ENCODE measurements around the gene MT1B. TPM values are rescaled to one million over a fixed set of nuclear protein-coding genes. Genes with fewer than 3 reads are reported as not detected.

The MT1B gene
- total and polyA plus RNA-seq, 4 donors = not detected

GRCh38 chr16:56608043-56608875, 43.4 kb upstream of the MT1B start, which contains the start of gene MT2A:
TSS of gene MT2A (plus strand) at chr16:56608584. CDS start at chr16:56608656, 72 bp downstream.
- 5 to 6% methylated on average over 61 to 62 of the region's 62 CpGs for WGBS, 2 donors
- Histone ChIP-seq H3K36me3 (ENCODE audit: control insufficient read depth in 1 of 2, insufficient read depth in 2 of 2, low read length in 1 of 2) (no peaks in the 10 kb centered on the region), H3K9me3 (ENCODE audit: control insufficient read depth, low read length) (no peaks in the 10 kb centered on the region), H3K27ac (ENCODE audit: low read depth in 1 of 2, low read length in 2 of 2) (peak within 1 kb of the TSS; percentile 51 to 85), H3K27me3 (ENCODE audit: control insufficient read depth in 1 of 2, insufficient read depth in 2 of 2, low read length in 1 of 2) (no peaks in the 10 kb centered on the region), H3K4me3 (ENCODE audit: low read length in 2 of 2) (peak within 1 kb of the TSS; percentile 60 to 96), H3K4me1 (ENCODE audit: control insufficient read depth in 1 of 2, insufficient read depth in 2 of 2, low read length in 2 of 2) (peaks cover 0 to 5% of the 10 kb centered on the region in 2 donors)
- ATAC-seq (ENCODE audit: low FRiP score) (peak; percentile 92), DNase-seq (peak; percentile 98)
- intact Hi-C loops (cut with DNase I) = loop anchor here (5.0 to 10.0 kb wide), 2 partner anchors 74 to 93 kb away; partner anchors contain the start of gene MT1X (in 1 of the 2)

DNA sequence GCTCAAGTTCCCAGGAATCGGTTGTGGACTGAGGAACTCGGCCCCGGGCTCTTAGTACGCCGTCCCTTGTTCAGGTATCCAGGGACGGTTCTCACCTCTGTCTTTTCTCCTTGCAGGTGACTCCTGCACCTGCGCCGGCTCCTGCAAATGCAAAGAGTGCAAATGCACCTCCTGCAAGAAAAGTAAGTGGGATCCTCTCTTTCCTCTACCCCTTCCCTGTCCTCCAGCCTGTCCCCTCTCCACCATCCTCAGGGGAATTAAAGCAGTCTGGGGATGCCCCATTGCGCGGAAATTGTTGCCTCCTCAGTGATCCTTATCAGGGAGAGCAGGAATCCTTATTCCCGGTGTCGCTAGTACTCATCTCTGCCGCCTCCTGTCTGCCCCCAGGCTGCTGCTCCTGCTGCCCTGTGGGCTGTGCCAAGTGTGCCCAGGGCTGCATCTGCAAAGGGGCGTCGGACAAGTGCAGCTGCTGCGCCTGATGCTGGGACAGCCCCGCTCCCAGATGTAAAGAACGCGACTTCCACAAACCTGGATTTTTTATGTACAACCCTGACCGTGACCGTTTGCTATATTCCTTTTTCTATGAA, 42.7 kb upstream of the MT1B start:
- H3K27me3 ChIP-seq (ENCODE audit: control insufficient read depth in 1 of 2, insufficient read depth in 2 of 2, low read length in 1 of 2) = no peaks in the 10 kb centered on the region
- ATAC-seq (ENCODE audit: low FRiP score) (no peak), DNase-seq (no peak)
- peak overlapping the region; percentile 15 to 19 for H3K27ac ChIP-seq (ENCODE audit: low read depth in 1 of 2, low read length in 2 of 2)
- 1% methylated on average over 21 of the region's 21 CpGs for WGBS, 2 donors
- no peaks in the 10 kb centered on the region for H3K9me3 ChIP-seq (ENCODE audit: control insufficient read depth, low read length)
- intact Hi-C loops (cut with DNase I) = loop anchor here (1.0 to 10.0 kb wide), 3 partner anchors 17 to 94 kb away; partner anchors contain the start of gene MT1X (in 1 of the 2)
- H3K36me3 ChIP-seq (ENCODE audit: control insufficient read depth in 1 of 2, insufficient read depth in 2 of 2, low read length in 1 of 2) = no peaks in the 10 kb centered on the region
- peak overlapping the region; percentile 60 to 96 for H3K4me3 ChIP-seq (ENCODE audit: low read length in 2 of 2)
- peaks cover 0 to 5% of the 10 kb centered on the region in 2 donors for H3K4me1 ChIP-seq (ENCODE audit: control insufficient read depth in 1 of 2, insufficient read depth in 2 of 2, low read length in 2 of 2)

- Histone ChIP-seq H3K27ac (ENCODE audit: low read depth in 1 of 2, low read length in 2 of 2) (peak overlapping the region; percentile 15 to 85), H3K4me1 (ENCODE audit: control insufficient read depth in 1 of 2, insufficient read depth in 2 of 2, low read length in 2 of 2) (peaks cover 0 to 5% of the 10 kb centered on the region in 2 donors), H3K9me3 (ENCODE audit: control insufficient read depth, low read length) (no peaks in the 10 kb centered on the region), H3K4me3 (ENCODE audit: low read length in 2 of 2) (peak overlapping the region; percentile 60 to 96), H3K36me3 (ENCODE audit: control insufficient read depth in 1 of 2, insufficient read depth in 2 of 2, low read length in 1 of 2) (no peaks in the 10 kb centered on the region), H3K27me3 (ENCODE audit: control insufficient read depth in 1 of 2, insufficient read depth in 2 of 2, low read length in 1 of 2) (no peaks in the 10 kb centered on the region)
- WGBS, 2 donors = 0% methylated on average over 6 of the region's 6 CpGs
- DNase-seq = peak in 1 of 2 donors; percentile 89
- intact Hi-C loops (cut with DNase I) = loop anchor here (1.0 to 10.0 kb wide), 3 partner anchors 17 to 95 kb away; partner anchors contain the start of gene MT1X (in 1 of the 2)
- peak; percentile 13 for ATAC-seq (ENCODE audit: low FRiP score)
Measured at GRCh38 chr16:56609463-56609921, 42.2 kb upstream of the MT1B start.

DNA sequence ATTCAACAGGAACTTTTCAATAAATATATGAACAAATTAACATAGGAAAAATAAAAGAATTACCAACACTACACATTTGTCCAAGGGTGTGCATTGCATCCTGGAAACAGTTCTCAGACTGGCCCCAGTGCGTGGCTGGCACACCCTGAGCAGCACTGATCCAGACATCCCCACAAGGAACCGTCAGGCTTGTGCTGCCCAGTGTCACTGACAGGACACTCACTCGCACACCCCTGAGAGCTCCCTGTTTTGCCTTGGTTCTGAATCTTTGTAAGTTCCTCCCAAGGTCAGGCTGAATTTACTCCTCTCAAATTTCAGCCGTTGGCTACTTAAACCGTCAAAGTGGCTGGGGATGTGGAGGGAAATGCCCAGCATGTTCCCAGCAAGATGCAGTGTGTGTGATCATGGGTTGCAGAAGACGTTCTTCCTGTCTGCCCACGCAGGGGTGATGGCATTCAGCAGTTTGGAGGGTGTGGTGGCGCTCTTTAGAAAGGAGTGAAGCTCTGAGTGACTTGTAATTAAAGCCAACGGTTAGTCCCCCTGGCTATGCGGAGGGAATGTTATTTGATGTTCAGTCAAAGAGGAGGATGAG, 41.6 kb upstream of the MT1B start:
- Histone ChIP-seq H3K4me1 (ENCODE audit: control insufficient read depth in 1 of 2, insufficient read depth in 2 of 2, low read length in 2 of 2) (peaks cover 0 to 5% of the 10 kb centered on the region in 2 donors), H3K4me3 (ENCODE audit: low read length in 2 of 2) (no peak overlapping the region), H3K9me3 (ENCODE audit: control insufficient read depth, low read length) (no peaks in the 10 kb centered on the region), H3K27ac (ENCODE audit: low read depth in 1 of 2, low read length in 2 of 2) (peak overlapping the region; percentile 1 to 97), H3K36me3 (ENCODE audit: control insufficient read depth in 1 of 2, insufficient read depth in 2 of 2, low read length in 1 of 2) (no peaks in the 10 kb centered on the region), H3K27me3 (ENCODE audit: control insufficient read depth in 1 of 2, insufficient read depth in 2 of 2, low read length in 1 of 2) (no peaks in the 10 kb centered on the region)
- DNase-seq (peak; percentile 70 to 85), ATAC-seq (ENCODE audit: low FRiP score) (peak; percentile 2)
- intact Hi-C loops (cut with DNase I) = no loop called here
- 19 to 21% methylated on average over 10 of the region's 10 CpGs for WGBS, 2 donors

GRCh38 chr16:56610609-56611111, 41.0 kb upstream of the MT1B start:
- Histone ChIP-seq H3K27me3 (ENCODE audit: control insufficient read depth in 1 of 2, insufficient read depth in 2 of 2, low read length in 1 of 2) (no peaks in the 10 kb centered on the region), H3K4me3 (ENCODE audit: low read length in 2 of 2) (no peak overlapping the region), H3K4me1 (ENCODE audit: control insufficient read depth in 1 of 2, insufficient read depth in 2 of 2, low read length in 2 of 2) (peaks cover 0 to 5% of the 10 kb centered on the region in 2 donors), H3K27ac (ENCODE audit: low read depth in 1 of 2, low read length in 2 of 2) (peak overlapping the region; percentile 1 to 97), H3K9me3 (ENCODE audit: control insufficient read depth, low read length) (no peaks in the 10 kb centered on the region), H3K36me3 (ENCODE audit: control insufficient read depth in 1 of 2, insufficient read depth in 2 of 2, low read length in 1 of 2) (no peaks in the 10 kb centered on the region)
- intact Hi-C loops (cut with DNase I) = no loop called here
- ATAC-seq (ENCODE audit: low FRiP score) = no peak
- no peak for DNase-seq
- WGBS, 2 donors = 15 to 29% methylated on average over 2 of the region's 2 CpGs

DNA sequence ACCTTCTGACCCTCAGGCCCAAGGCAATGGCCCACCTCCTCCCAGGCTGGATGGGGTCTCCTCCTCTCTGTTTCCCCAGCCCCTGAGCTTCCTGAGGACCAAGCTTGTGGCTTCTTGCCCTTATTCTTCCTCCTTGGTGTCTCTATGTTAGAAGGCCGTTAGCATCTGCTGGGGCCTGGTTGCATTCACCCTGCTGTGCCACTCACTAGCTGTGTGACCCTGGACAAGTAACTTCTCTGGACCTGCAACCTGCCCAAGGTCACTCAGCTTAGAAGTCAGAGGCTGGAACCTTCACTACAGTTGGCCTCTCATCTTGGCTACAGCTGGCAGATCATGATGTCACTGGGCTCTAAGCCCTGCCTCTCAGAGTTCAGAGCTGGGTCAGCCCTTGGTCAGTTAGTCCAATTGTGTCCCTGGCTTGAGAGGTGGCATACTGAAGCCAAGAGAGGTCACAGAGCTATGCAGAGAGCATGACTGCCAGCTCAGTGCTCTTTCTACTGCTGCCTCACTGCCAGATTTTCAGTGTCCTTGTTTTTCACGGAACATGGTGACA, 40.3 kb upstream of the MT1B start:
- 27 to 53% methylated on average over 2 of the region's 2 CpGs for WGBS, 2 donors
- Histone ChIP-seq H3K27ac (ENCODE audit: low read depth in 1 of 2, low read length in 2 of 2) (peak overlapping the region in 1 of 2 donors; percentile 97), H3K4me1 (ENCODE audit: control insufficient read depth in 1 of 2, insufficient read depth in 2 of 2, low read length in 2 of 2) (peaks cover 0 to 5% of the 10 kb centered on the region in 2 donors), H3K9me3 (ENCODE audit: control insufficient read depth, low read length) (no peaks in the 10 kb centered on the region), H3K27me3 (ENCODE audit: control insufficient read depth in 1 of 2, insufficient read depth in 2 of 2, low read length in 1 of 2) (no peaks in the 10 kb centered on the region), H3K36me3 (ENCODE audit: control insufficient read depth in 1 of 2, insufficient read depth in 2 of 2, low read length in 1 of 2) (no peaks in the 10 kb centered on the region), H3K4me3 (ENCODE audit: low read length in 2 of 2) (no peak overlapping the region)
- intact Hi-C loops (cut with DNase I) = no loop called here
- peak; percentile 82 for DNase-seq
- ATAC-seq (ENCODE audit: low FRiP score) = peak; percentile 61

DNA sequence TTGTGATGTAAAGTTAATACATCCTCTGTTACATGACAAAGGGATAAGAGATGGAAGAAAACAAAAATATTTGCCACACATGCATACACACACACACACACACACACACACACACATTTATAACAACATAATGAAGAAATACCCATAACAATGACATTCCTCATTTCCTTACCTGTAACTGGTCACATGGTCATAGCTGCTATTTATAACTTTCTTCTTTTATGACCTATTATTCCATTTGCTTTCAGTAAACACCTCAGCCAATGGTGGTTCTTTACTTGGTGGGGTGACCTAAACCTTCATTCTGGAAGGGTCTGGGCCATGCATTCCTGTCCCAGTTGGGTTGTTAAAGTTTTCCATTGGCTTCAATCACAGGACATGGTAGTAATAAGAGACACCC, 38.0 kb upstream of the MT1B start:
- H3K36me3 ChIP-seq (ENCODE audit: control insufficient read depth in 1 of 2, insufficient read depth in 2 of 2, low read length in 1 of 2) = no peaks in the 10 kb centered on the region
- no peak for ATAC-seq (ENCODE audit: low FRiP score)
- H3K4me1 ChIP-seq (ENCODE audit: control insufficient read depth in 1 of 2, insufficient read depth in 2 of 2, low read length in 2 of 2) = peaks cover 0 to 5% of the 10 kb centered on the region in 2 donors
- no peak overlapping the region for H3K4me3 ChIP-seq (ENCODE audit: low read length in 2 of 2)
- DNase-seq = no peak
- intact Hi-C loops (cut with DNase I) = no loop called here
- no peak overlapping the region for H3K27ac ChIP-seq (ENCODE audit: low read depth in 1 of 2, low read length in 2 of 2)
- no peaks in the 10 kb centered on the region for H3K27me3 ChIP-seq (ENCODE audit: control insufficient read depth in 1 of 2, insufficient read depth in 2 of 2, low read length in 1 of 2)
- H3K9me3 ChIP-seq (ENCODE audit: control insufficient read depth, low read length) = no peaks in the 10 kb centered on the region

GRCh38 chr16:56614549-56614991, 37.1 kb upstream of the MT1B start:
- intact Hi-C loops (cut with DNase I) = no loop called here
- Histone ChIP-seq H3K4me3 (ENCODE audit: low read length in 2 of 2) (no peak overlapping the region), H3K9me3 (ENCODE audit: control insufficient read depth, low read length) (no peaks in the 10 kb centered on the region), H3K4me1 (ENCODE audit: control insufficient read depth in 1 of 2, insufficient read depth in 2 of 2, low read length in 2 of 2) (peaks cover 0 to 5% of the 10 kb centered on the region in 2 donors), H3K27me3 (ENCODE audit: control insufficient read depth in 1 of 2, insufficient read depth in 2 of 2, low read length in 1 of 2) (no peaks in the 10 kb centered on the region), H3K27ac (ENCODE audit: low read depth in 1 of 2, low read length in 2 of 2) (no peak overlapping the region), H3K36me3 (ENCODE audit: control insufficient read depth in 1 of 2, insufficient read depth in 2 of 2, low read length in 1 of 2) (no peaks in the 10 kb centered on the region)
- DNase-seq = no peak
- no peak for ATAC-seq (ENCODE audit: low FRiP score)
